ENCODE measurements around the gene ARHGEF39.

ARHGEF39 gene

GRCh38 chr9:35675204-35675603 lies 10.2 kb upstream of the ARHGEF39 start:
- H3K27ac Mint-ChIP-seq = no peak overlapping the region
- H3K4me3 Mint-ChIP-seq = peak overlapping the region; percentile 62
- H3K27me3 Mint-ChIP-seq = peaks cover 8% of the 10 kb centered on the region
- DNase-seq (ENCODE audit: low spot score in 2 of 2) (no peak), ATAC-seq (ENCODE audit: low read depth) (peak; percentile 17)
- H3K9me3 Mint-ChIP-seq = no peaks in the 10 kb centered on the region
- H3K4me1 Mint-ChIP-seq = peaks cover 20% of the 10 kb centered on the region
- H3K36me3 Mint-ChIP-seq = no peaks in the 10 kb centered on the region

GRCh38 chr9:35674025-35674361 lies 9.0 kb upstream of the ARHGEF39 start:
- Mint-ChIP-seq H3K27me3 (peaks cover 8% of the 10 kb centered on the region), H3K27ac (no peak overlapping the region), H3K9me3 (no peaks in the 10 kb centered on the region), H3K4me1 (peaks cover 12% of the 10 kb centered on the region), H3K4me3 (no peak overlapping the region), H3K36me3 (no peaks in the 10 kb centered on the region)
- DNase-seq (ENCODE audit: low spot score in 2 of 2) = no peak
- ATAC-seq (ENCODE audit: low read depth) = no peak

- DNase-seq (ENCODE audit: low spot score in 2 of 2) = no peak
- Mint-ChIP-seq H3K27ac (no peak within 1 kb of the TSS), H3K36me3 (no peaks in the 10 kb centered on the region), H3K27me3 (peaks cover 8% of the 10 kb centered on the region), H3K9me3 (no peaks in the 10 kb centered on the region), H3K4me1 (peaks cover 9% of the 10 kb centered on the region), H3K4me3 (peak within 1 kb of the TSS; percentile 63)
- no peak for ATAC-seq (ENCODE audit: low read depth)
Measured at GRCh38 chr9:35673132-35674024, 8.4 kb upstream of the ARHGEF39 start, which contains the start of gene CA9. TSS of gene CA9 (plus strand) at chr9:35673928. CDS start at chr9:35673960, 32 bp downstream.

GRCh38 chr9:35669331-35670145 lies 4.5 kb upstream of the ARHGEF39 start:
- no peak overlapping the region for H3K4me3 Mint-ChIP-seq
- peaks cover 16% of the 10 kb centered on the region for H3K4me1 Mint-ChIP-seq
- no peaks in the 10 kb centered on the region for H3K36me3 Mint-ChIP-seq
- peaks cover 3% of the 10 kb centered on the region for H3K27me3 Mint-ChIP-seq
- DNase-seq (ENCODE audit: low spot score in 2 of 2) = no peak
- H3K27ac Mint-ChIP-seq = no peak overlapping the region
- no peaks in the 10 kb centered on the region for H3K9me3 Mint-ChIP-seq
- ATAC-seq (ENCODE audit: low read depth) = no peak

- no peak for ATAC-seq (ENCODE audit: low read depth)
- H3K27ac Mint-ChIP-seq = no peak overlapping the region
Measured at GRCh38 chr9:35667939-35668338, 2.9 kb upstream of the ARHGEF39 start.

GRCh38 chr9:35666549-35666948 lies 1.6 kb upstream of the ARHGEF39 start:
- Mint-ChIP-seq H3K27ac (no peak overlapping the region), H3K4me3 (no peak overlapping the region), H3K9me3 (no peaks in the 10 kb centered on the region), H3K4me1 (peaks cover 24% of the 10 kb centered on the region), H3K36me3 (no peaks in the 10 kb centered on the region), H3K27me3 (no peaks in the 10 kb centered on the region)
- DNase-seq (ENCODE audit: low spot score in 2 of 2) (no peak), ATAC-seq (ENCODE audit: low read depth) (peak; percentile 52)

More at GRCh38 chr9:35667939-35668338, 2.9 kb upstream of the ARHGEF39 start:
- Mint-ChIP-seq H3K36me3 (no peaks in the 10 kb centered on the region), H3K4me1 (peaks cover 13% of the 10 kb centered on the region), H3K4me3 (no peak overlapping the region), H3K27me3 (no peaks in the 10 kb centered on the region), H3K9me3 (no peaks in the 10 kb centered on the region)
- no peak for DNase-seq (ENCODE audit: low spot score in 2 of 2)

- Mint-ChIP-seq H3K4me3 (peak overlapping the region; percentile 83), H3K9me3 (no peaks in the 10 kb centered on the region), H3K4me1 (peaks cover 24% of the 10 kb centered on the region), H3K36me3 (no peaks in the 10 kb centered on the region), H3K27me3 (no peaks in the 10 kb centered on the region), H3K27ac (no peak overlapping the region)
- DNase-seq (ENCODE audit: low spot score in 2 of 2) = no peak
- no peak for ATAC-seq (ENCODE audit: low read depth)
Measured at GRCh38 chr9:35666045-35666444, 1.1 kb upstream of the ARHGEF39 start.

GRCh38 chr9:35665471-35665818 lies 450 bp upstream of the ARHGEF39 start:
- H3K9me3 Mint-ChIP-seq = no peaks in the 10 kb centered on the region
- peak overlapping the region; percentile 22 for H3K27ac Mint-ChIP-seq
- ATAC-seq (ENCODE audit: low read depth) = no peak
- no peak for DNase-seq (ENCODE audit: low spot score in 2 of 2)
- H3K27me3 Mint-ChIP-seq = no peaks in the 10 kb centered on the region
- H3K4me3 Mint-ChIP-seq = peak overlapping the region; percentile 83
- peaks cover 24% of the 10 kb centered on the region for H3K4me1 Mint-ChIP-seq
- H3K36me3 Mint-ChIP-seq = peaks cover 5% of the 10 kb centered on the region

GRCh38 chr9:35662437-35662836 lies 2.6 kb downstream of the ARHGEF39 start:
- DNase-seq (ENCODE audit: low spot score in 2 of 2) (no peak), ATAC-seq (ENCODE audit: low read depth) (no peak)
- Mint-ChIP-seq H3K9me3 (no peaks in the 10 kb centered on the region), H3K4me3 (no peak overlapping the region), H3K27me3 (no peaks in the 10 kb centered on the region), H3K4me1 (peaks cover 40% of the 10 kb centered on the region), H3K36me3 (peaks cover 7% of the 10 kb centered on the region), H3K27ac (peak overlapping the region; percentile 13)

GRCh38 chr9:35661756-35662350 lies 3.1 kb downstream of the ARHGEF39 start:
- Mint-ChIP-seq H3K27me3 (no peaks in the 10 kb centered on the region), H3K4me1 (peaks cover 44% of the 10 kb centered on the region), H3K9me3 (no peaks in the 10 kb centered on the region), H3K27ac (peak overlapping the region; percentile 13), H3K4me3 (no peak overlapping the region), H3K36me3 (peaks cover 7% of the 10 kb centered on the region)
- ATAC-seq (ENCODE audit: low read depth) = no peak
- no peak for DNase-seq (ENCODE audit: low spot score in 2 of 2)

- ATAC-seq (ENCODE audit: low read depth) (no peak), DNase-seq (ENCODE audit: low spot score in 2 of 2) (no peak)
- H3K27me3 Mint-ChIP-seq = no peaks in the 10 kb centered on the region
- H3K4me1 Mint-ChIP-seq = peaks cover 41% of the 10 kb centered on the region
- peak overlapping the region; percentile 13 for H3K27ac Mint-ChIP-seq
- H3K36me3 Mint-ChIP-seq = peaks cover 7% of the 10 kb centered on the region
- H3K4me3 Mint-ChIP-seq = no peak overlapping the region
- H3K9me3 Mint-ChIP-seq = no peaks in the 10 kb centered on the region
Measured at GRCh38 chr9:35660966-35661415, 4.0 kb downstream of the ARHGEF39 start.

GRCh38 chr9:35659340-35659739 lies 5.7 kb downstream of the ARHGEF39 start:
- Mint-ChIP-seq H3K36me3 (peaks cover 7% of the 10 kb centered on the region), H3K4me3 (peak overlapping the region; percentile 90), H3K9me3 (no peaks in the 10 kb centered on the region), H3K27me3 (no peaks in the 10 kb centered on the region), H3K4me1 (peaks cover 39% of the 10 kb centered on the region), H3K27ac (peak overlapping the region; percentile 100)
- DNase-seq (ENCODE audit: low spot score in 2 of 2) = no peak
- no peak for ATAC-seq (ENCODE audit: low read depth)

GRCh38 chr9:35658968-35659220 lies 6.1 kb downstream of the ARHGEF39 start:
- Mint-ChIP-seq H3K27ac (peak overlapping the region; percentile 100), H3K9me3 (no peaks in the 10 kb centered on the region), H3K4me3 (peak overlapping the region; percentile 90), H3K36me3 (peaks cover 7% of the 10 kb centered on the region), H3K4me1 (peaks cover 39% of the 10 kb centered on the region), H3K27me3 (no peaks in the 10 kb centered on the region)
- ATAC-seq (ENCODE audit: low read depth) (no peak), DNase-seq (ENCODE audit: low spot score in 2 of 2) (no peak)

All from memory B cell (primary cell).